Activated T-helper 9 cell treated with anti-CD3 and anti-CD28 coated beads, Interleukin-2, amount 50 U/mL, for 16 hours (primary cell): ENCODE results near the gene RIOK2.

Experiments used
- DNase-seq: peaks from one replicate; pipeline ENCODE4 v3.0.0-alpha.2; 2020; ENCODE audit warnings: low read depth

Gene RIOK2

GRCh38 chr5:97125125-97125683 lies 57.8 kb downstream of the RIOK2 start:
- no peak for DNase-seq

- no peak for DNase-seq
These were observed 58.7 kb downstream of the RIOK2 start for GRCh38 chr5:97124335-97124734.

- no peak for DNase-seq
These were observed 61.2 kb downstream of the RIOK2 start for GRCh38 chr5:97121848-97122247.

GRCh38 chr5:97120195-97120594 lies 62.9 kb downstream of the RIOK2 start:
- DNase-seq = no peak

GRCh38 chr5:97119007-97119390 lies 64.0 kb downstream of the RIOK2 start:
- no peak for DNase-seq

GRCh38 chr5:97118261-97119006 lies 64.6 kb downstream of the RIOK2 start:
- no peak for DNase-seq

- DNase-seq = no peak
These were observed 67.1 kb downstream of the RIOK2 start for GRCh38 chr5:97115932-97116331.

GRCh38 chr5:97112230-97112629 lies 70.8 kb downstream of the RIOK2 start:
- DNase-seq = no peak

GRCh38 chr5:97111616-97112015 lies 71.4 kb downstream of the RIOK2 start:
- DNase-seq = no peak

GRCh38 chr5:97111004-97111403 lies 72.0 kb downstream of the RIOK2 start:
- no peak for DNase-seq
